Measurements from ENCODE around the gene PPP1R3G. TPM values are rescaled to one million over a fixed set of nuclear protein-coding genes. Genes with fewer than 3 reads are reported as not detected.

Gene PPP1R3G
- total RNA-seq, 6 experiments from 2014 or later = 0.55 to 1.6 (median 1.4) TPM

- H3K4me1 Mint-ChIP-seq (ENCODE audit: low read depth) = peaks cover 15% of the 10 kb centered on the region
- no peak overlapping the region for H3K27ac Mint-ChIP-seq
- no peak for DNase-seq
- no peak overlapping the region for H3K4me3 Mint-ChIP-seq
- peaks cover 12% of the 10 kb centered on the region for H3K36me3 Mint-ChIP-seq (ENCODE audit: low read depth)
- no peaks in the 10 kb centered on the region; the same call in none of the 2 replicates for H3K27me3 Mint-ChIP-seq (ENCODE audit: insufficient read depth)
- no peak for TF ChIP-seq CTCF (IDR thresholded peaks at IDR 0.05)
- H3K9me3 Mint-ChIP-seq = no peaks in the 10 kb centered on the region
Measured at GRCh38 chr6:5111626-5112025, 26.5 kb downstream of the PPP1R3G start.

GRCh38 chr6:5112066-5112799 is 27.1 kb downstream of the PPP1R3G start:
- H3K36me3 Mint-ChIP-seq (ENCODE audit: low read depth) = peaks cover 12% of the 10 kb centered on the region
- no peaks in the 10 kb centered on the region; the same call in none of the 2 replicates for H3K27me3 Mint-ChIP-seq (ENCODE audit: insufficient read depth)
- no peak for TF ChIP-seq CTCF (IDR thresholded peaks at IDR 0.05)
- peak overlapping the region; percentile 51 for H3K27ac Mint-ChIP-seq
- H3K4me1 Mint-ChIP-seq (ENCODE audit: low read depth) = peaks cover 18% of the 10 kb centered on the region
- peak; percentile 63 for DNase-seq
- no peak overlapping the region for H3K4me3 Mint-ChIP-seq
- H3K9me3 Mint-ChIP-seq = no peaks in the 10 kb centered on the region

GRCh38 chr6:5113096-5113495 is 28.0 kb downstream of the PPP1R3G start:
- H3K4me1 Mint-ChIP-seq (ENCODE audit: low read depth) = peaks cover 18% of the 10 kb centered on the region
- H3K36me3 Mint-ChIP-seq (ENCODE audit: low read depth) = peaks cover 12% of the 10 kb centered on the region
- H3K4me3 Mint-ChIP-seq = no peak overlapping the region
- H3K9me3 Mint-ChIP-seq = no peaks in the 10 kb centered on the region
- H3K27me3 Mint-ChIP-seq (ENCODE audit: insufficient read depth) = no peaks in the 10 kb centered on the region; the same call in 1 of the 2 replicates
- no peak for TF ChIP-seq CTCF (IDR thresholded peaks at IDR 0.05)
- no peak overlapping the region for H3K27ac Mint-ChIP-seq
- DNase-seq = no peak

- no peak for DNase-seq
- peaks cover 18% of the 10 kb centered on the region for H3K4me1 Mint-ChIP-seq (ENCODE audit: low read depth)
- no peak overlapping the region for H3K4me3 Mint-ChIP-seq
Measured at GRCh38 chr6:5115168-5115567, 30.0 kb downstream of the PPP1R3G start.

GRCh38 chr6:5116243-5116991 is 31.3 kb downstream of the PPP1R3G start:
- no peak for TF ChIP-seq CTCF (IDR thresholded peaks at IDR 0.05)
- DNase-seq = peak; percentile 6

More at GRCh38 chr6:5115168-5115567, 30.0 kb downstream of the PPP1R3G start:
- no peaks in the 10 kb centered on the region; the same call in 1 of the 2 replicates for H3K27me3 Mint-ChIP-seq (ENCODE audit: insufficient read depth)
- H3K27ac Mint-ChIP-seq = no peak overlapping the region
- peaks cover 10% of the 10 kb centered on the region for H3K36me3 Mint-ChIP-seq (ENCODE audit: low read depth)
- peaks cover under 1% of the 10 kb centered on the region; the same call in 1 of the 2 replicates for H3K9me3 Mint-ChIP-seq
- peak; percentile 54 for TF ChIP-seq CTCF (IDR thresholded peaks at IDR 0.05)

More at GRCh38 chr6:5116243-5116991, 31.3 kb downstream of the PPP1R3G start:
- Mint-ChIP-seq H3K4me1 (ENCODE audit: low read depth) (peaks cover 18% of the 10 kb centered on the region), H3K36me3 (ENCODE audit: low read depth) (peaks cover 9% of the 10 kb centered on the region), H3K9me3 (peaks cover 3% of the 10 kb centered on the region; the same call in 1 of the 2 replicates), H3K27me3 (ENCODE audit: insufficient read depth) (peaks cover 3% of the 10 kb centered on the region; the same call in 1 of the 2 replicates), H3K27ac (no peak overlapping the region), H3K4me3 (no peak overlapping the region)

Data from HFFc6 (cell line).